Stimulated activated CD8-positive, alpha-beta memory T cell treated with anti-CD3 and anti-CD28 coated beads, Interleukin-7, amount 100 ng/mL, for 48 hours (primary cell): Measurements from ENCODE around the gene CACNA2D1.

Experiments used
- DNase-seq, 2 donors: peaks; one replicate each; pipeline ENCODE4 v3.0.0-alpha.2; 2020; ENCODE audit warnings: low read depth in 1 of 2; ENCODE audit errors: extremely low read depth in 1 of 2

The CACNA2D1 gene

DNA sequence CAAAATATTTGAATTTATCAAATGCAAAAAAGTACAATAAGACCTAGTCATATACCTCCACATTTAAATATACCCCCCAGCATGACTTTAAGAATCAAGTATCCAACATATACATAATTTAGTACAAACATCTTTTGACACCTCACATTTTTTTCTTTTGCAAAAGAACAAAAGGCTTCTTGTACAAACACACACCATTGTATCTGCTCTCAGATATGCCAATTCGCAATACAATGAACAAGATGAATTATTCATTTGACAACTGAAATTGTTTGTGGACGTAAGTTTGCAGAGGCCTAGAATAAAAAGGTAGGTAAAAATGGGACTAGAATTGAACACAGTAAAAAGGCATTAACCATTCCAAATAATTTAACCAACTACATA, 154.4 kb downstream of the CACNA2D1 start:
- DNase-seq = no peak

DNA sequence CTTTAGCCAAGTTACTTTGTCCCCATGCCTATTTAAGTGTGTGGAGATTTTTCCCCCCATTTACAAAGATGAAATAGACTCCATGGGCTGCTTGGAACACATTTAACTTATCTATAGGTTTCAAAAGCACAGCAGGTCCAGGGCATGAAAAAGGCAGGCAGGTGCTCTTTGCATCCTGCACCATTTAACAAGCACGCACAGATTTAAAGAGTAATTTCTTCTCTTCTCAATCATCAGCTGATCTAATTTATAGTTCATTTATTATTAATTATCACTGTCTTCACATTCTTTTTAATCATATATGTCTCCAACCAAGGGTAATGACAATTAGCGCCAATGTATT, 156.8 kb downstream of the CACNA2D1 start:
- DNase-seq = no peak

DNA sequence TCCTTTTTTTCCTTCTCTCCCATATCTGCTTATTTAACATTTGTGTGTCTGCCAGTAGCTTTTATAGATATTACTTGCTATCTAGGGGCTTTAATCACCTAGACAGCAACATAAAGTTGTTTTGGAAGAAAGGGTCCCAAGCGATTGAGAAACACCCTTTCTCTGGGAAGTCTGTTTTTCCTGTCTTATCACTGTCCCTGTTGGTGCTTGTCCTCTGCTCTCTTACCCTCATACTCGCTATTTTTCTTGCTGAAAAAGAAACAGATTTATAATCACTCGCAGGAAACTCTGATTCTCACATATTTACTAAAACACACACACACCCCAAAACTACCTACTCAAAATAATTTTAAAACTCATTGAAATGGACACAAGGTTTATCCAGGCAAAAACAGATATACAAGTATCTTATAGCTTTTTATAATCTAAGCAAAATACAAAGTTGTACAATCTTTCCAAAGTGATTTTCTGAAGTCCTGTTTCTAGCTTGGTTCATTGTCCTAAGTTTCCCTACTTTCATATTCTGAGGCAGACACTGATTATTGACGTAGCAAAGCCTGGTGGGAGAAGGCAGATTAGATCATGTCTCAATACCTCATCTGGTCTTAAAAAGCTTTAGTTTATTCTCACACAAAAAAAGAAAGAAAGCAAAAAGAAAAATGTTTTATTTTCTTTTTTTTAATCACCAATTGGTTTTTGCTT, 157.3 kb downstream of the CACNA2D1 start:
- no peak for DNase-seq

DNA sequence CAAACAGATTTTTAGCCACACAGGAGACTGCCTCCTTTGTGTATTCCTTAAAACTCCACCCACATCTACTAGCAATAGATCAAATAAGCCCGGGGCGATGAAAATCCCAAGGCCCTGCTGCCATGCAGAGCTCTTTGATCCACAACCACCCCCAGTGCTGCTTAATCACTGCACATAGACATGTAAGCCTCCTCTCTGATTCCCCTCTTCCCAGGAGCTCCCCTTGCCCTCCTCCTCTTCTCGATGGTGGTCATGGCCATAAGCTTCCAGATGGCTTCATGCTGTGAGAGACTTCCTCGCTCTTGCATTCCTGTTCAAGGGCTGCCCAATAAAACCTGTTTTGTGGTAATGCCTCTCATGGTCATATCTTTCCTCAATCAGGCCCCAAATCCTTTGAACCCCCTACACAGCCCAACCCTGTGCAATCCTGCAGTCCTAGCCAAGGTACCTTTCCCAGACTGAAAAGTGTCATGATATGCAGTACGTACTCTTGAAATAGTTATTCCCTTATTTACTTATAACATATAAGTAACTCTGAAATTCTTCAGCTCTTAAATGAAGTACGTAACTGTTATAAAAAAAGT, 158.5 kb downstream of the CACNA2D1 start:
- no peak for DNase-seq

DNA sequence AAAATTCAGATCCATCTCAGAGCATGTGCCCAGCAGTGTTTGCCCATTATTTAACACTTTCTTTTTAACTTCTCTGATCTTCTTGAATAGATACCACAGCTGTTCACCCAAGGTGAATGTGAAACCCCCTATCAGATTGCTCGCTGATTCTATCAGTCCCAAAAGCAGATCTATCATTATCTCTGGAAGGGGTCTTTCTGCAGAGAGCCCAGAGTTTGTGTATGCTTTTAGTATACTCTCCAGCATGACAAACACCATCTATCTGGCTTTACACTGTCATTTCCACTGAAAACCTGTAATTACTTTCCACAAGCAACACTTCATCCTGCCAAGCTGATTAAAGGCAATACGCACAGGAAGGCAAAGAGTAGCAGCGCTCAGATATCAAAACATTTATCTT, 168.2 kb downstream of the CACNA2D1 start:
- DNase-seq = no peak

DNA sequence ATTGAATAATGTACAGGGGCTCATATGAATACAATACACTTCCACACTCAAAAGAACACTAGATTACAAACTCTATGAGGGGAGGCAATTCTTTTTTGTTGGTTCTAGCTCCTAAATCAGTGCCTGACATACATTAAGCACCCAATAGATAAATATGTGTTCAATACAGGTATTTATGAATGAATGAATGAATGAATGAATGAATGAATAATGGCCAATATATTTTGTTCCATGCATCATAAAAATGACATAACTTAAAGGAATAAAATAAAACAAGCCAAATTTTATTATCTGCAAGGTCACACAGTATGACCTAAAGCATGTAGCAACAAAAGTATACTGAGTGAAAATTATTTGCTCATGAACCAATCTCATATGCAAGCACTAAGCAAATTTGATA, 168.9 kb downstream of the CACNA2D1 start:
- DNase-seq = no peak

DNA sequence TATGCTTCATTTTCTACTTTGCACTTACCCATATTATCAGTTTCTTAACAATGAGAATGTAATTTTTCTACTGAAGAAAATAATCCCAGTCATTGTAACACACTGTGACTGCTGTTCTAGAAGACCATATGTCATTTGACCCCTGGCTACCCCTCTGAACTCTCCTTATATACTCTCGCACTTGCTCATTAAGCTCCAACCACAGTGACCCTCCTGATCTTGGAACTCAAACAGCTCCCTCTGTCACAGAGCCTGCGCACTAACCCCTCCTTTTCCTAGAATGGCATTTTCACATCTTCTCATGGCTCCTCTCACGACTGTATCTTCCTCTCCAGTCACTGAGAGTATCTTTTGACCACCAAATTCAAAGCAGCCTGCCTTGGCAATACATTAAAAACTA, 169.7 kb downstream of the CACNA2D1 start:
- no peak for DNase-seq

DNA sequence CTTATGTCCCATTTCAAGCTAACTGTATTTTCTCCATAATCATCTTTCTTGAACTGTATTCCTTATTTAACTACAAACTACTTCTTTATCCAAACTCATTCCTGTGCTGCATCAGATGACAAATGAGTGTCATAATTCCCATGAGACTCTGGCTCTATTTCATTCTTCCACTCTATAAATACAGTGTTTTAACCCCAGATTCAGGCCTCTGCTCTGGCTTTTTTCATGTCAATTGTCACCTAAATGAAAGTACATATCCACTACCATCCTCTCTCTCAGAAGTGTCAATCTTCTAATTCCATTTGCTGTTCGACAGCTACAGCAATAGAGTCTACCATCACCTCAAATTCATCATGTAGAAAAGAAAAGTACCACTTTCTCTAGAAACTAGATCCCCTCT, 172.7 kb downstream of the CACNA2D1 start:
- DNase-seq = no peak

DNA sequence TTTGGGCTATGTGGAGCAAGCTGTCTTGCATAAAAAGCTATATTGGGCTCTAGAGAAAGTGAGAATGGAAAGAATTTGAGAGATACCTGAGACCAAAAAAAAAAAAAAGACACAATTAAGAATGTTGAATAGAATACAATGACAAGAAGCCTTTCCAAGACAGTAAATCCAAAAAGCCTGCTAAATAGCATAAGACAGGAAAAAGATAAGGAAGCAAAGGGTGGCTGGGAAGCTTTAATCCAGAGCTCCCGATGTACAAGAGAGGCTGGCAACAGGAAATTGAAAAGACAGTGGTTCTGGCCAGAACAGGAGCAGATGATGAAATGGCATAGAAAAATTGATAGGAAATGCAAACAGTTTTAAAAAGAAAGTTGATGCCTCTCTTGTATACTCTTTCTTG, 174.9 kb downstream of the CACNA2D1 start:
- DNase-seq = no peak

DNA sequence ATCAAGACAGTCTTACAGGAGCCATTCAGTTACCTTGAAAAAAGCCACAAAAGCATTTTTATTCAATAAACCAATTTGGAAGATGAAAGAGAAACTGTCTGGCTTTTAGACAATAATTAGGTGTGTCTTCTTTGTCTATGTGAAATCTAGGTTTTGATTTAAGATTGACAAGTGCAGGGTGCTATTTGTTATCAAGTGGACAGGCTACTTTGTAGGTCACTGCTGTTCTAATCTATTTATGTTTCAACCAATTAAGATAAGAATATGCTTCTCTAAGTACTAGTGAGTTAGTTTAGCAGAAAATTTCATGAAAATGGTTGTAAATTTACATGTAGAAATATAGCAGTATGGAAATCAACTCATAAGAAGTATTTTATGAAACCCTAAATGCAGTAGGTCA, 177.5 kb downstream of the CACNA2D1 start:
- DNase-seq = no peak

DNA sequence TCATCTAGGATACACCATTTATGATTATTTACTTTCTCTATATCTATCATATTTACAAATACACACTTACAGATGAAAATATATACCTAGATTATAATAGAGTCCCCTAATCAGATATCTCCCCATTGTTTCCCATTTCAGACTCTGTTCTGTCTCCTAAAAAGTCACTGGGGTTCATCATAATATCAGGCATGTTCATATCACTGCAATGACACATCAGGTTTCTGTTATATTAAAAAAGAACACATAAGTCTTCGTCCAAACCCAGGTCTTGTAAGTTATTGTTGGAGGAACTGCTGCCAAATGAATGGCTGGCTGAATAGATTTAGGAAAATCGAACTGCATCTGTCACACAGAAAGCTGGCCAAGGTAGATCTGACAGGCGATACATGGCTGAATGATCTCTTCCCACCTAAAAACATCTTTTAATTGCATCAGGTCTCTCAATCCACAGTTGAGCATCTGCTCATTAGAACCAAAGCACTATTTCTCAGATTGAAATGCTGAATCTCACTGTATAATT, 178.7 kb downstream of the CACNA2D1 start:
- DNase-seq = no peak

DNA sequence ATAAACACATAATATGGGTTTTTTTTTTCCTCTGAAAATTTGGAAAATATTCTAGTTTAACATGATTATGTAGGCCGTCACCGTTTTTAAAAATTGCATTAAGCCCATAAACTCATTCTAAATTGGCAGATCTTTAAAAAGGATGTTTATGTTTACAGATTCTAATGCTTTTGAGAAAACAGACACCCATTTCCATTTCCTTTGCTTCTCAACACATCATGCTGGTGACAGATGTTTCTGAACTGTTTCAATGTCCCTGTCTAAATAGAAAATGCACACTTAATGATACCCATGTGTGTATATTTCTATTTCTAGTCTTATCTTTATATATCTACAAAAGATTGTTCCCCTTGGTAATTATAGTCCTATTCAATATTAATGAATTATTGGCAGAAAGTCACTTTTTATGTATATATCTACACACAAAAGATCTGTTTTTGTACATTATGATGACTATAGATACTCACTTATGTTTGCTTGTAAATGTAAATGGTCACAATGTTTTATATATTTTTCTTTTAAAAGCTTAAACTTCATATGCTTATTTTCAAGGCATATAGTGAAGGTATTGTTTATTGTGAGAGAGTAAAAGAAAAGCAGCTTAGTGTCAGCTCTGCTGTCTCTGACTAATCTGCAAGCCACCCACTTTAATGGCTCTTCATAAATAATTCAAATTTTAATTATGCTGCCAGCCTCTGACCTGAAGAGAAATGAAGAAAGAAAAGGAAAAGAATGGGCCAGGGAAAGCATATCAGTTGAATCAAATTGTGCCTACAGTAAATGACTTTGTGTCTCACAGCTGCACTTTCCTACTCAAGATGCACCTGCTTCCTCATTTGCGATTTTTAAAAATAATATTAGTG, 179.4 kb downstream of the CACNA2D1 start:
- DNase-seq = no peak

DNA sequence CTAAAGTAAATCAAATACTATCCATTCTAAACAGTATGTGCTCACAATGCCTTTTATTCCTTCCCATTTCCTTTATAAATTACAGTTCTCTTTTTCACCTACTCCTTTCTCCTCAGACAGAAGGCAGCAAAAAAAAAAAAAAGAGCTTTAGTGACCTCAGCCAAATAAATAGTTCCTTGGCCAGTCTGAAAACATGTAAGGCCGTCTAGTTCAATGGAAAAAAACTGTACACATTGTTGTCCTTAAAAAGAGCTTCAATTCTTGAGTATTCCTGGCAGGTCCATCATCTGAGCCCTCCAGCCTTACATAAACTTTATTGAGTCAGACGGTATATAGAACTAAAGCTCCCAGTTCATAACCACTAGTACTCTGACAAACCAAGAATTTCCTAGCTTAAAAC, 185.4 kb downstream of the CACNA2D1 start:
- no peak for DNase-seq

DNA sequence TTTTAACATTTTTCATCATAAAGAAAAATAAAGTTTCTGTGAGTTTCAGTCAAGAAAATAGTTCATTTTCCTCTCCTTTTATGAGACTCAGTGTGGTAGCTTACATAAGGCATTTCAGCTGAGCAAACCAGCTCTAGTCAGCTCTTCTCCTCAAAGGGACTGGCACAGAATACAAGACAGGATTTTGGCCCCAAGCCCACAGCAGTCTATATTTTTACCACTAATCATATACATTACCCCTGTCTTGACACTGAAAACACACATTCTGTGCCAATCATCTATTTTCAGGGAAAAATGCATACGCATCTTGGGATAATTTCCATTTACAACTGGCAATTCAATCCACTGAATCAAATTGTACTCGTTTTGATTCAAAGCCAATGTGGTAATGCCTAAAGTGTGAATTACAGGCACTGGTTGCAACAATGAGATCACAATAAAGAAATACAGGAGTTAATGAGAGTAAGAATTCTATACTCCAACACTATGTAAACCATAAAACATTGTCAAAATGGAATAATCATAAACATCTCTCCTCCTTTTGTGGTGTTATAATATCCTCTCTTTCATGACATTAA, 186.4 kb downstream of the CACNA2D1 start:
- DNase-seq = no peak

DNA sequence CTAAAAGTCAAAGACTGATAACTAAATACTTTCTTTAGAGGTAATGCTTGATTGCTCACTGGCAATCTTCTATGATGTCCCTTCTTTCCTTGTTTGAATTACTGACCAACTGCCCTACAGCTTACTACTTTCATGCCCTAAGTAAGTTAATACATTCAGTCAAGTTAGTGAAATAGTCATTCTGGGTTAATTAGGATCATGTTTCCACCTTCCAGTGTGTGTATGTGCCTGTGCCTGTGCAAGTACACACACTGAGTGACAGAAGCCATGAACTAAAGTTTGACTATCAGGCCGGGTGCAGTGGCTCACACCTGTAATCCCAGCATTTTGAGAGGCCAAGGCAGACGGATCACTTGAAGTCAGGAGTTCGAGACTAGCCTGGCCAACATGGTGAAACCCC, 187.9 kb downstream of the CACNA2D1 start:
- no peak for DNase-seq

DNA sequence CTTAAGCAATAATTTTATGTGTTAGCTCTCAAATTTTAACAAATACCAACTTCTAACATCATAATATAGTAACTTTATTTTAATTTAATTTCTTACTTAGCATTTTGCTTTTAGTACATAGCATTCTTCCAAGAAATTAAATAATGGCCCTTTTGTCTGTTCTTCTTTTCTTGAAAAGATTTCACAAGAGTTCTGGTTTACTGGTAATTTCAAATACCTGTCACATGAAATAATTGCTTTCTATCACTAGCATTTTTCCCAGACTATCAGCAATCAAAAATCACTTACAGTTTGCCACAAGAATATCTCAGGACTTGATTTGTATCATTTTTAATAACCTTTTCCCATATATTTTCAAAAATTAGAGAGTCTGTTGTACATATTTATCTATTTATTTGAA, 193.0 kb downstream of the CACNA2D1 start:
- no peak for DNase-seq

DNA sequence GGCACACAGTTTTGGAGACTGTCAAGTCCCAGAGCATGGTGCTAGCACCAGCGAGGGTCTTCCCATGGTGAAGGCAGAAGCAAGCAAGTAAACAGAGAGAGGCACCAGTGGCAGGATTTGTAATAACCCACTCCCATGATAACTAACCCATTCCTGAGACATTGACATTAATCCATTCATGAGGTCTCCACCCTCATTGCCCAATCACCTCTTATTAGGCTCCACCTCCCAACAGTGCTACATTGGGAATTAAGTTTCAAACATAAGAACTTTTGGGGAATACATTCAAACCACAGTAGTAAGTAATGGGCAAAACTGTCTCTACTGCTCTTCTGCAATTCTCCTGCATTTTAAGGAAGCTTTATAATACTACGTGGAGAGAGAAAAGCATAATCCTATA, 193.6 kb downstream of the CACNA2D1 start:
- DNase-seq = no peak

DNA sequence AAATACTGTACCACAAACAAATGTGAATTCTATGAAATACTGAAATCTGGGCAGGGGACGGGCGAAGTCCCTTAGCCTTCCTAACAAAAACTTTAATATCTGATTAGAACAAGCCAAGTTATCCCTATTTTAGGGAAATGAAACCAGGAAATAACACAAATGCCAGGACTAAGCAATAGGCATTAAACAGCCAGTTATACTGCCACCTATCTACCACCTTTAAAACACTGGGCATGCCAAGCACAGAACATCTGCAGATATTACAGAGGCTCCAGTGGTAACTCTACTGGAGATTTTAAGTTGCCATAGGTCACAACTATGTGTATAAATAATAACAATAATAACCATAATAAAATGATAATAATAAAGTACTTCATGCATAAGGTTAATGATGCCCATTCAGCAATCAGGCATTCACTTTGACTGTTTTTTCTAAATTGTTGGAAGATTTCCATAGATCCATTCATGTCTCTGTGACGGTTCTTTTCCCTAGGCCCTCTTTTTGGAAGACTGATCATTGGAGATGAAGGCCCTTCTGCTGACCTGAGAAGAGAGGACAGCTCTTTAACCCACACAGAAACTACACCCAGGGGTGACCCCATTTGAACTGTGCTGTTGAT, 195.7 kb downstream of the CACNA2D1 start:
- DNase-seq = no peak

DNA sequence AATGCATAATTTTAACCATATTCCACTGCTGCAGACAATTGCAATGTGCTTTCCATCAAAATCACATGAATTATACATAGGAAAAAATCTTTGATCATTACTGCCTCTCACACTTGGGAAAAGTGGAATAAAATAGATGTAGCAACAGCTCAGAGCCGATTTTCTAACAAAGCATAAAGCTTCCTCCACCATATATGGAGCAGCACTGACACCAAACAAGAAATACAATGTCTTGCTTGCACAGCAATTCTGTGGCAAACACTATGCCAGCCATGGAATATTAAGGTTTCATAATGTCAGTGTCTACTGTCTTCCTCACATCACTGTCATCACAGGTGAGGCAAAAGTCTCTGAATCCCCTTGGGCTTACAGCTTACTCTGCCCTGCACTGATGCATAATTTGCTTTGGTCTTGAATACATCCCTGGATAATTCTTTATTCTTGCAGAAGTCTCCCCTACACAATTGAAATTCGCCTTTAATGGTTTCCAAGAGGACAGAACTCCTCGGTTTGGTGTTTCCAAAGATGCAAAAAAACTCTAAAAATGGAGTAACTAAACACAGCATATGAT, 198.5 kb downstream of the CACNA2D1 start:
- DNase-seq = no peak

DNA sequence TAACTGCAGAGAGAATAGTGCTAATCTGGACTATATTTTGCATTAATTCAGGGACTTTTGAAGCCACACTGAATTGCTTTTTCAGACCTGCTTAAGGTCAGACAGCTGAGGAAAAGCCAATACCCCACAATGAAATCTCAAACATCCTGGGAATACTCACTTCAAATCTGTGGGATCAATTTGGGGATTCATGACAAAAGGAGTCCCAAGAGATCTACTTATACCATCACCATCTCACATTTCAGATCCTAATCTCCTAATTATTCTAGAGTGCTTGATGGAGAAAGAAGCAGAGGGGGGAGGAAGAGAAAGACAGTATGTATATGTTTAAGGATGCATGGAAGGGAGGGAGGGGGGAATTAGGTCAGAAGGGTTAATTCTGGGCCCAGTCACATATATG, 202.2 kb downstream of the CACNA2D1 start:
- DNase-seq = no peak

DNA sequence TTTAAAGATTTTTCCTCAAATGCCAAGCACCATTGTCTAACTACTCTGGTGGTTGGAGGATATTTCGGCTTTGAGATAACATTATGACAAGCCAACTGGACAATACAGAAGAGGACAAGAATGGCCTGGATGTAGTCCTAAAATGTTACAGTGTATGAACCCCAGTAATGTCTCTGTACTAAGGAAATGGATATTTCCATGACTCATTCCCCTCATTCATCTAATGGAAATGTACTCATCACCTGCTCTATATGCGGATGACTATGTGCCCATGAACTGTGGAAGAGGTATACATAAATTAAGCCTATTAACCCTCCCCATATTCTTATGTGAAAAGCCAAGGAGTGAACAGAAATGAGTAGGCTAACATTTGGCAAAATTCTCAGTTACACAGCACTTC, 207.9 kb downstream of the CACNA2D1 start:
- no peak for DNase-seq
